GM19099 (cell line): ENCODE results near the gene SUCLG2.

Experiments used
- POLR2A ChIP-seq: IDR thresholded peaks from 3 replicates; pipeline ENCODE4 v1.6.1; 2011; ENCODE audit warnings: low read depth; ENCODE audit not compliant: insufficient read length; ENCODE audit errors: extremely low read depth

SUCLG2 gene

DNA sequence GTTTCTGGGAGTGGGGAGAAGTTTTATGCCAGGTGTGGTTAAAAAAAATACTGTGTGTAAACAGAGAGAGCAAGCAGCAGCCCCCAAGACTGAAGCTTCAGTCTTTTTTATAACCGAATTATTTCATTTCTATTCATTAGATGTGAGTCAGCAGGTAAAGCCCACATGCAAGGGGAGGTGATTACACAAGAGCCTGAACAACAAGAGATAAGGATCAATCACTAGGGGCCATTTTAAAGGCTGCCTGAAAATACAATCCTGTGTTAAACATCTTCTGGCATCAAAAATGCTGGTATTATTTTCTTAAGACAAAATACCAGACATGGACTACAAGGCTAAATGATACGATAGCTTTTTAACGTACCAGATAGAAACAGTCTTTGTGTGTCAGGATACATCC lies 217.3 kb downstream of the SUCLG2 start:
- no peak for TF ChIP-seq POLR2A

DNA sequence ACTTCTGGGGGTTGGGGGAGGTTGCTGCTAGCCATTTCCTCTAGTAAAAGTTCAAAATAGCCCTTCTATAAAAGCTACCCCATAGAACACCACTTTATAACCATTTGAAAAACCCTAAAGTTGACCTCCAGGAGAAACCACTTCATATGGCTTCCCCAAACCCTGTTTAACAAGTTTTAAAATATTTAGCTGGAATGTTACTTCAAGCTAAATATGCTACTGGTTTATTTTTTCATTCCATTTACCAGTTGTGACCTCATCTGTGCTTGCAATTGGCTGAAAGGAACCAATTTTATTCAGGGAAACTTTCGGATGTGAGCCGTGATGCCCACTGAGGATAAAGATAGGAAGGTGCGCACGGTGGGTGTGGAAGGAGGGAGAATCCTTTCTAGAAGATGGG lies 221.3 kb downstream of the SUCLG2 start:
- TF ChIP-seq POLR2A = no peak

GRCh38 chr3:67431887-67432286 lies 222.5 kb downstream of the SUCLG2 start:
- TF ChIP-seq POLR2A = no peak

GRCh38 chr3:67423722-67424121 lies 230.7 kb downstream of the SUCLG2 start:
- TF ChIP-seq POLR2A = no peak

DNA sequence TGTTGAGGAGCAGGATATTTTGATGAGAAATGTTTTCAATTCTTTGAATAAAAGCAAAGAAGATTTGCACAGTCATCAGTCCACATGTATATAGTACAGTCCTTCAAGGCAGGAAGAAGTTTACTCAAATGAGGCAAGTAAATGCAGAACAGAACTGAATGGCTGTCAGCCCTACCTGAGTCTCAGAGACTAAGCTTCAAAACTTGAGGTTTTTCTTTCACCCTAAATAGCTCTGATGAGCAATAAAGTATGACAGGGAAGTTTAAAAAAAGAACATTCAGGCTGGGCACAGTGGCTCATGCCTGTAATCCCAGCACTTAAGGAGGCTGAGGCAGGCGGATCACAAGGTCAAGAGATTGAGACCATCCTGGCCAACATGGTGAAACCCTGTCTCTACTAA lies 232.5 kb downstream of the SUCLG2 start:
- TF ChIP-seq POLR2A = no peak

DNA sequence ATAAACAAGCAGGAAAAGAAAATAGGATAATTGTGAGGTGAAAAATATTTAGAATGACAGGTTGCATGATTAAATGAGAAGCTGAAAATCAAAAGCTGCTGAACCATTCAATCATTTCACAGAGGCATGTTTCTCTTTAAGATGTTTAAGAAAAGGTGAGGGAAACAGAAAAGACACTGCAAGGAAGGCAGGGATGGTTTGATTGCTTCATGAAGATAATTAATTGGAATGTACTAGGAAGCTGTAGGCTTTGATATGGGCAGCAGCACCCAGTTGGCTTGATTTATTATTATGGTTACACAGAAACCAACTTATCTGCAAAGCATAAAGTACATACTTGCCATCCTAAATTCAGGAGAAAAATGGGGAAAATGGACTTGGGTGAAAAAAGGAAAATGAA lies 234.6 kb downstream of the SUCLG2 start:
- TF ChIP-seq POLR2A = no peak

- TF ChIP-seq POLR2A = no peak
These were observed 235.2 kb downstream of the SUCLG2 start for GRCh38 chr3:67419218-67419529.

- TF ChIP-seq POLR2A = no peak
These were observed 235.8 kb downstream of the SUCLG2 start for GRCh38 chr3:67418426-67419217.

- TF ChIP-seq POLR2A = no peak
These were observed 237.7 kb downstream of the SUCLG2 start for GRCh38 chr3:67416703-67417102.

- no peak for TF ChIP-seq POLR2A
These were observed 238.9 kb downstream of the SUCLG2 start for GRCh38 chr3:67415511-67415910.

GRCh38 chr3:67414740-67415139 lies 239.7 kb downstream of the SUCLG2 start:
- TF ChIP-seq POLR2A = no peak

DNA sequence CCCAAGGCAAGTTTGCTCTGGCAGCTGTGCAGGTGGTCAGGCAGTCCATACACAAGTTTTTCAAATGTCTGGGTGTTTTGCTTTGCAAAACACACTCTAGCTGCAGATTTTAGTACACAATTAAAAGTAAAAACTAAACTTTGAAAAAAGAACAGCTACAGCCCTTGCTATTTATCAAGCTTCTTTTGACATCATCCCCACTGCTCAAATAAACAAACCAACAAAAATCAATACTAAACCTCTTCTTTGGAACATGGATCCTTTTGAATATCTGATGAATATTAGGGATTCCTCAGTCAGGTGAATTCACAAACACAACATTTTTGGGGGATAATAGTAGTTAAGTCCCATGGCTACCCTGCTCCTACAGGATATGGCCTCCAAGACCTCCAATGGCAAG lies 249.2 kb downstream of the SUCLG2 start:
- TF ChIP-seq POLR2A = no peak

DNA sequence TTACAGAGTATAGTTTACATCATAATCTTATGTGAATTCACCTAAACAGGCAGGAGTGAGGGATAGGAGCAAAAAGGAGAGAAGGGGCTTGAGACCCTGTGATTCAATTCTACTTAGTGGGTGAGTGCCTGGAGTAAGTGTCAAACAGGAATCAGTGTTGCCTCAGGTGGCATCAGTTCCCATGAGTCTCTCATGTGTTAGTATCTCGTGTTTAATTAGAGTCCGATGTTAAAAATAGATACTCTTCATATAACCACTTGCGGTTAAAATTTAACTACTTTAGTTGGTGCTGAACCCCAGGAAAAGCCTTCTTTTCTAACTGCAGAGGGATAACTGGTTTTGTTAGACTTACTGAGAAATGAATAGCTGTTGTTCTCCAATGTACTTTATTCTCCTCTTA lies 251.5 kb downstream of the SUCLG2 start:
- TF ChIP-seq POLR2A = no peak

DNA sequence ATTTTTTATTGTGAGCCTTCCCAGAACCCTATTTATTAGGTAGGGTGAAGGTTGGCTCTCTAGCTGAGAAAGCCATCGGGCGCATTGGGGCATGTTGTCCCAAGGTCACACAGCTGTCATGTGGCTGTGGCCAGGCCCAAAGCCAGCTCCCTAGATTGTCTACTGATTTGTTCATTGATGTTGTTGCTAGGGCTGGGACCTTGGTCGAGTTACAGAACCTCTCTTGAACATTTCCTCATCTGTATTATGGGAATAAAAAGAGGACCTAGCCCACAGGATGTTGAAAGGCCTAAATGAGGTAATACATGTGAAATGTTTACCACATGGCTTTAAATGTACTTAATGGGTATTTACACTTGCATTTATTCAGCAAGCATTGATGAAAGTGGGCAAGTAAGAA lies 252.5 kb downstream of the SUCLG2 start:
- no peak for TF ChIP-seq POLR2A

DNA sequence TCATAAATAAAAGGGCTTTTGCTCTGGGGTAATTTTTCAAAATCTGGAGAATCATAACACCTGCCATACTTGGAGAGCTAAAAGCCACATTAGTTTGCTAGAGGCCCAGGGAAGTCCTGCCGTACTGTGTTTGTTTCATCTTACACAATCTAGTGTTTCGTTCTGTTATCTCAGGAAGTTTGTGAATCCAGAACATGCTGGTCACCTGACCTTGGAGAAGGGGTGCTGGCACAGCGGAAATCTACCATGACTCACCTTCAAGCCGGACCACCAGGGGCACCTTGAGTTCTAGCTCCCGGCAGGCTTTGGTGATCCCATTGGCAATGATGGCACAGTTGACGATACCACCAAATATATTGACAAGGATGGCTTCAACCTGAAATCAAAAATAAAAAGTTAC lies 253.9 kb downstream of the SUCLG2 start:
- TF ChIP-seq POLR2A = no peak

DNA sequence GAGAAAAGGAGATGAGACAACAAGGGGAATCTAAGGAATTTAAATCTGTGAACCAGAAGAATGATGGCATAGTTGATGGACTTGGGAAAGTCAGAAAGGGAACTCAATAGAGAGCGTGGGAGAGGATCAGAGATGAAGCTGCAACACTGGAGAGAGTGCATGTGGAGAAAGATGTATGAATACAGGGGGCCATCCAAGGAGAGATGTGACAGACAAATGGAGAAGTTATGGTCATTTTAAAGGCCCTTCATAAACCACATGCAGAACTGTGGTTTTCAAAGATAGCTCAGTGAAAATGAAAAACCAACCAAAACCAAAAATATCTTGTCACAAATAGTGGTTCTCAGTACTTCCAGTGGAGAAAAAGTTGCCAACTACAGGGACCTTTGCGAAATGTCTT lies 265.2 kb downstream of the SUCLG2 start:
- no peak for TF ChIP-seq POLR2A

- TF ChIP-seq POLR2A = no peak
These were observed 265.7 kb downstream of the SUCLG2 start for GRCh38 chr3:67388738-67389137.
